Measurements from ENCODE around the gene PAQR4. TPM values are rescaled to one million over a fixed set of nuclear protein-coding genes. Genes with fewer than 3 reads are reported as not detected.

PAQR4 gene
- total and polyA plus RNA-seq, 2 of the 13 experiments (the other 11 are each of a cell fraction or from before 2014, with no cell fraction given) = 15.9 to 24.8 TPM

DNA sequence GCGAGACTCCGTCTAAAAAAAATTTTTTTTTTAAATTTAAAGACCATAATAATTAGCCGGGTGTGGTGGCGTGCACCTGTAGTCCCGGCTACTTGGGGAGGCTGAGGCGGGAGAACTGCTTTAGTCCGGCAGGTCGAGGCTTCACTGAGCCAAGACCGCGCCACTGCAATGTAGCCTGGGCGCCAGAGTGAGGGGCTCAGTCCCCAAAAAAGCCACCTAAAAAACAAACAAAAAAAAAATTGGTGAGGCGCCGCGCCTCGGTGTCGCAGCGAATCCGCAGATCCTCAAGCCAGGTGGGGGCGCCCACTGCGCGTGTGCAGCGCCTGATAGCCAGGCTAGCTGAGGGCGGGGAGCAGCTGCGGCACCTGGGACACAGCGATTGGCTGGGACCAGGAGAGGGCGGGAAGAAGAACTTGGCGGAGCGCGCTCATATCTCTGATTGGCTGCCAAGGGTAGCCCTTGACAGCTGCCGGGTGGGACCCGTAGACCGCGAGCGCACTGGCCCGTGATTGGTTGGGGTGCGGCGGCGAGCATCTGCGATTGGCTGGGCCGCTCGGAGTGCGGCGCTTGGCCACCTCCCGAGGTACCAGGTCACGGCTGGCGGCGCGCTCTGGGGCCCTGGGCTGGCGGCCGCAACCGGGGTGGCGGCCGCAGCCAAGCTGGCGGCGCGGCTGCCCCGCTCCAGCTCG is 34.6 kb downstream of the PAQR4 start (continued):
- TF ChIP-seq ZNF501 (CRISPR knock-in tag; IDR thresholded peaks at IDR 0.05) (peak; percentile 56; the same call in 1 of the 2 replicates), EP300 (IDR thresholded peaks at IDR 0.05; ENCODE audit: low read depth in 2 of 2, low read length in 2 of 2) (0 out of 4 replicates have a peak, but pooled peaks of 1 of the 2 experiments have one; percentile 4), EP300 (CRISPR knock-in tag; IDR thresholded peaks at IDR 0.05; ENCODE audit: borderline replicate concordance) (no peak), FOXA3 (CRISPR knock-in tag; IDR thresholded peaks at IDR 0.05) (peak; percentile 35; the same call in 1 of the 2 replicates), SIN3A (IDR thresholded peaks at IDR 0.05; ENCODE audit: borderline replicate concordance, low read depth, low read length) (peak; percentile 76; the same call in 1 of the 2 replicates), HNRNPL (IDR thresholded peaks at IDR 0.05; ENCODE audit: low read depth, low read length) (0 out of 2 replicates have a peak, but pooled peaks have one; percentile 50), ZNF766 (CRISPR knock-in tag; IDR thresholded peaks at IDR 0.05; ENCODE audit: borderline replicate concordance) (no peak), ZNF460 (CRISPR knock-in tag; IDR thresholded peaks at IDR 0.05; ENCODE audit: borderline replicate concordance) (peak; percentile 72), ZNF430 (CRISPR knock-in tag; IDR thresholded peaks at IDR 0.05) (no peak; the same call in 1 of the 2 replicates), ZFP36L2 (CRISPR knock-in tag; IDR thresholded peaks at IDR 0.05) (0 out of 2 replicates have a peak, but pooled peaks have one; percentile 65), CHCHD3 (CRISPR knock-in tag; IDR thresholded peaks at IDR 0.05) (no peak), IRF2 (CRISPR knock-in tag; IDR thresholded peaks at IDR 0.05) (peak; percentile 73; the same call in 1 of the 2 replicates), KLF9 (CRISPR knock-in tag; IDR thresholded peaks at IDR 0.05; ENCODE audit: low read depth) (0 out of 2 replicates have a peak, but pooled peaks have one; percentile 51), ZNF484 (CRISPR knock-in tag; IDR thresholded peaks at IDR 0.05; ENCODE audit: borderline replicate concordance, low read depth) (no peak), THAP11 (CRISPR knock-in tag; IDR thresholded peaks at IDR 0.05) (peak; percentile 91), ZNF770 (CRISPR knock-in tag; IDR thresholded peaks at IDR 0.05) (peak; percentile 34; the same call in 1 of the 2 replicates), ZKSCAN8 (CRISPR knock-in tag; IDR thresholded peaks at IDR 0.05; ENCODE audit: borderline replicate concordance) (peak; percentile 27; the same call in 1 of the 2 replicates), CREM (IDR thresholded peaks at IDR 0.05) (peak; percentile 49), CREM (CRISPR knock-in tag; IDR thresholded peaks at IDR 0.05) (no peak), ERF (CRISPR knock-in tag; IDR thresholded peaks at IDR 0.05) (peak; percentile 86), RFXAP (CRISPR knock-in tag; IDR thresholded peaks at IDR 0.05; ENCODE audit: borderline replicate concordance) (peak; percentile 97), HMGXB4 (CRISPR knock-in tag; IDR thresholded peaks at IDR 0.05; ENCODE audit: borderline replicate concordance in 1 of 2, low read depth in 1 of 2) (peak; percentile 69 to 86; a peak in 2 of 4 replicates), HOXA3 (CRISPR knock-in tag; IDR thresholded peaks at IDR 0.05) (peak; percentile 48; the same call in 1 of the 2 replicates), KDM5B (CRISPR knock-in tag; IDR thresholded peaks at IDR 0.05; ENCODE audit: borderline replicate concordance) (peak; percentile 47; the same call in 1 of the 2 replicates), ZNF232 (CRISPR knock-in tag; IDR thresholded peaks at IDR 0.05; ENCODE audit: borderline replicate concordance) (peak; percentile 43; the same call in 1 of the 2 replicates), TARDBP (CRISPR knock-in tag; IDR thresholded peaks at IDR 0.05) (0 out of 2 replicates have a peak, but pooled peaks have one; percentile 48)
